H1 (cell line): Measurements from ENCODE around the gene SNAI1. TPM values are rescaled to one million over a fixed set of nuclear protein-coding genes. Genes with fewer than 3 reads are reported as not detected.

ENCODE experiments used
- CTCF ChIA-PET: fragments of 300-600 bp; sonication (Branson Sonifier 250); formaldehyde crosslinking; loops from one replicate; lab custom pipeline; 2021; ENCODE audit not compliant: partially characterized antibody; lab: Charles Lee
- POLR2A ChIA-PET: fragments of 300-600 bp; sonication (Branson Sonifier 250); formaldehyde crosslinking; loops from one replicate; lab custom pipeline; 2021; ENCODE audit warnings: inconsistent platforms; ENCODE audit not compliant: partially characterized antibody; lab: Charles Lee
- DNase-seq, 2 experiments: peaks; one replicate each; pipeline versions ENCODE4 v3.0.0 to v3.0.0-alpha.2; 2010 to 2022; ENCODE audit warnings: low spot score in 2 of 2, low read depth in 1 of 2, mixed read lengths in 1 of 2
- FAIRE-seq: peaks from 2 replicates; lab custom pipeline; 2011; peaks lifted over from hg19 to GRCh38; lab: Jason Lieb, UNC
- H2AFZ ChIP-seq: 2 replicates; pipeline ENCODE4 v1.8.1; 2012; ENCODE audit warnings: low read length, inconsistent platforms
- H2AK5ac ChIP-seq: 2 replicates; pipeline ENCODE4 v1.6.1; 2013; ENCODE audit warnings: low read depth, low read length
- H2BK120ac ChIP-seq: replicated peaks from 2 replicates; pipeline ENCODE3; 2013; ENCODE audit warnings: low read depth, low read length, inconsistent platforms
- H2BK12ac ChIP-seq: 2 replicates; pipeline ENCODE4 v1.6.1; 2013; ENCODE audit warnings: low read depth, low read length
- H2BK15ac ChIP-seq: 2 replicates; pipeline ENCODE4 v1.6.1; 2013; ENCODE audit warnings: low read length
- H2BK20ac ChIP-seq: 2 replicates; pipeline ENCODE4 v1.6.1; 2013; ENCODE audit warnings: low read length
- H2BK5ac ChIP-seq: 2 replicates; pipeline ENCODE4 v1.6.1; 2013; ENCODE audit warnings: low read depth, low read length
- H3K14ac ChIP-seq: 2 replicates; pipeline ENCODE4 v1.6.1; 2013; ENCODE audit warnings: inconsistent platforms; ENCODE audit not compliant: insufficient read length
- H3K18ac ChIP-seq: 2 replicates; pipeline ENCODE4 v1.6.1; 2013; ENCODE audit warnings: low read length; ENCODE audit errors: extremely low read depth
- H3K23ac ChIP-seq: 2 replicates; pipeline ENCODE4 v1.6.1; 2013; ENCODE audit warnings: inconsistent platforms; ENCODE audit not compliant: insufficient read length
- H3K23me2 ChIP-seq: 2 replicates; pipeline ENCODE4 v1.6.1; 2013; ENCODE audit warnings: low read depth, low read length
- H3K27ac ChIP-seq: 2 replicates; pipeline ENCODE4 v1.6.1; 2011; ENCODE audit warnings: low read depth, low read length, inconsistent platforms
- H3K27me3 ChIP-seq, 4 experiments: replicated peaks in 1 of 4; 1 replicate in 1 of 4; 2 replicates in 3 of 4; pipeline versions ENCODE4 v1.6.1 to v1.8.1; 2011 to 2013; ENCODE audit warnings: low read length in 3 of 4, mild to moderate bottlenecking in 3 of 4, inconsistent platforms in 2 of 4, mixed read lengths in 2 of 4, moderate library complexity in 1 of 4; ENCODE audit not compliant: control insufficient read depth in 3 of 4, insufficient read depth in 3 of 4; ENCODE audit errors: extremely low read depth in 1 of 4
- H3K36me3 ChIP-seq, 4 experiments: 2 replicates each; pipeline versions ENCODE4 v1.6.1 to v1.8.1; 2011 to 2013; ENCODE audit warnings: mild to moderate bottlenecking in 4 of 4, low read length in 3 of 4, moderate library complexity in 2 of 4, control low read depth in 1 of 4, inconsistent platforms in 1 of 4; ENCODE audit not compliant: insufficient read depth in 4 of 4, control insufficient read depth in 2 of 4
- H3K4ac ChIP-seq: replicated peaks from 2 replicates; pipeline ENCODE3; 2013; ENCODE audit warnings: low read length, low read depth, mixed read lengths, inconsistent platforms; ENCODE audit not compliant: insufficient read length
- H3K4me1 ChIP-seq, 4 experiments: replicated peaks in 1 of 4; 1 replicate in 1 of 4; 2 replicates in 3 of 4; pipeline versions ENCODE4 v1.6.1 to v1.8.1; 2011 to 2013; ENCODE audit warnings: low read length in 3 of 4, inconsistent platforms in 2 of 4, mixed read lengths in 1 of 4; ENCODE audit not compliant: insufficient read depth in 4 of 4, control insufficient read depth in 3 of 4
- H3K4me2 ChIP-seq, 2 experiments: 2 replicates each; pipeline versions ENCODE4 v1.6.1 to v1.8.1; 2011 to 2013; ENCODE audit warnings: low read depth in 2 of 2, low read length in 2 of 2, control low read depth in 1 of 2, inconsistent platforms in 1 of 2, mild to moderate bottlenecking in 1 of 2; ENCODE audit not compliant: insufficient read depth in 1 of 2
- H3K4me3 ChIP-seq, 4 experiments: fragments of 200-600, 300-600 bp in 1 of 4; sonication (generic), shearing (Covaris generic), sonication (Bioruptor Twin) in 1 of 4; 2 replicates each; pipeline versions ENCODE4 v1.5.1 to v1.8.1; 2011 to 2016; ENCODE audit warnings: low read length in 4 of 4, low read depth in 3 of 4, control low read depth in 2 of 4, inconsistent platforms in 2 of 4, mild to moderate bottlenecking in 2 of 4, mixed read lengths in 1 of 4, moderate library complexity in 1 of 4; ENCODE audit not compliant: insufficient read depth in 2 of 4; ENCODE audit errors: extremely low read depth in 1 of 4
- H3K56ac ChIP-seq: replicated peaks from 2 replicates; pipeline ENCODE3; 2013; ENCODE audit warnings: low read depth, mild to moderate bottlenecking, mixed read lengths, low read length, inconsistent platforms; ENCODE audit not compliant: insufficient read length
- H3K79me1 ChIP-seq: 2 replicates; pipeline ENCODE4 v1.6.1; 2013; ENCODE audit warnings: low read depth, low read length, control low read depth
- H3K79me2 ChIP-seq, 2 experiments: 2 replicates each; pipeline versions ENCODE4 v1.6.1 to v1.8.1; 2012 to 2013; ENCODE audit warnings: low read length in 2 of 2, mild to moderate bottlenecking in 2 of 2, inconsistent platforms in 1 of 2; ENCODE audit not compliant: insufficient read depth in 2 of 2, control insufficient read depth in 1 of 2
- H3K9ac ChIP-seq, 4 experiments: replicated peaks in 1 of 4; 1 replicate in 1 of 4; 2 replicates in 3 of 4; pipeline versions ENCODE4 v1.6.1 to v1.8.1; 2011 to 2013; ENCODE audit warnings: low read depth in 3 of 4, low read length in 3 of 4, control low read depth in 2 of 4, mild to moderate bottlenecking in 2 of 4, moderate library complexity in 2 of 4, inconsistent platforms in 1 of 4; ENCODE audit errors: extremely low read depth in 1 of 4
- H3K9me3 ChIP-seq, 2 experiments: 2 replicates each; pipeline versions ENCODE4 v1.6.1 to v1.8.1; 2012 to 2013; ENCODE audit warnings: mild to moderate bottlenecking in 2 of 2, moderate library complexity in 2 of 2, control low read depth in 1 of 2, inconsistent platforms in 1 of 2, low read depth in 1 of 2, low read length in 1 of 2, mixed read lengths in 1 of 2; ENCODE audit not compliant: insufficient read depth in 2 of 2
- H4K20me1 ChIP-seq, 2 experiments: replicated peaks in 1 of 2; 2 replicates each; pipeline versions ENCODE3 to v1.8.1; 2011 to 2013; ENCODE audit warnings: inconsistent platforms in 2 of 2, low read length in 2 of 2, mild to moderate bottlenecking in 1 of 2; ENCODE audit not compliant: insufficient read depth in 2 of 2, control insufficient read depth in 1 of 2
- H4K5ac ChIP-seq: 2 replicates; pipeline ENCODE4 v1.6.1; 2013; ENCODE audit warnings: low read length, low read depth, mixed read lengths, inconsistent platforms; ENCODE audit not compliant: insufficient read length
- H4K8ac ChIP-seq: 2 replicates; pipeline ENCODE4 v1.8.0; 2013; ENCODE audit warnings: mild to moderate bottlenecking, moderate library complexity, low read length, inconsistent platforms; ENCODE audit not compliant: insufficient read depth; ENCODE audit errors: extremely low read depth
- H4K91ac ChIP-seq: replicated peaks from 2 replicates; pipeline ENCODE3; 2013; ENCODE audit warnings: low read length, mixed read lengths, inconsistent platforms; ENCODE audit not compliant: insufficient read length
- CHD1 ChIP-seq: IDR thresholded peaks from 2 replicates; pipeline ENCODE4 v1.6.1; 2012; ENCODE audit warnings: low read depth, low read length, improper control_type of control experiment
- GABPA ChIP-seq: IDR thresholded peaks from 2 replicates; pipeline ENCODE4 v1.6.1; 2011; ENCODE audit warnings: mild to moderate bottlenecking, low read length, moderate library complexity, borderline replicate concordance; ENCODE audit not compliant: insufficient read depth
- MAFK ChIP-seq: IDR thresholded peaks from 2 replicates; pipeline ENCODE4 v1.6.1; 2012; ENCODE audit warnings: low read depth, mild to moderate bottlenecking, improper control_type of control experiment, low read length
- SP4 ChIP-seq: IDR thresholded peaks from 2 replicates; pipeline ENCODE4 v1.6.1; 2012; ENCODE audit warnings: low read length, inconsistent platforms
- WGBS, 2 experiments: shearing (Covaris generic) in 1 of 2; methylation state at CpG; one replicate each; pipeline versions ENCODE4 v1.1.6 to v1.1.7; 2013 to 2015; ENCODE audit warnings: low lambda C conversion rate in 2 of 2, mixed read lengths in 2 of 2, inconsistent platforms in 1 of 2, low coverage in 1 of 2, missing lambda C conversion rate in 1 of 2; ENCODE audit not compliant: insufficient replicate concordance in 2 of 2, insufficient coverage in 1 of 2, insufficient read length in 1 of 2; ENCODE audit errors: extremely low coverage in 1 of 2, missing lambda C conversion rate in 1 of 2; 5-methylcytosine and 5-hydroxymethylcytosine counted together
- polyA plus RNA-seq, 7 experiments: library from polyadenylated mRNA; depleted of rRNA in 3 of 7; stranded (reverse) in 5 of 7; unstranded in 2 of 7; fragments of >200 nt in 5 of 7; fragments of 200-250 nt in 2 of 7; gene quantifications; 1 replicate in 5 of 7; 2 replicates in 1 of 7; 4 replicates in 1 of 7; pipeline versions ENCODE4 v1.2.1 to v1.2.3, GENCODE V29; 2011 to 2013; ENCODE audit warnings: missing spikeins in 2 of 7, mixed read lengths in 2 of 7
- total RNA-seq: library from RNA; stranded (reverse); fragmentation: NEBNext Ultra II Directional; extraction: Animal tissue kit (Norgen Biotek cat#: 25700); gene quantifications from 2 replicates; pipeline ENCODE4 v1.2.1, GENCODE V29; 2021
- TF ChIP-seq, protein P1 (sequence below): IDR thresholded peaks from 2 replicates; pipeline ENCODE4 v1.6.1; 2012; ENCODE audit warnings: inconsistent platforms

SNAI1 gene
- total and polyA plus RNA-seq, 2 of the 8 experiments (the other 6 are each of a cell fraction or from before 2014, with no cell fraction given), result 6.5 to 8.0 TPM

DNA sequence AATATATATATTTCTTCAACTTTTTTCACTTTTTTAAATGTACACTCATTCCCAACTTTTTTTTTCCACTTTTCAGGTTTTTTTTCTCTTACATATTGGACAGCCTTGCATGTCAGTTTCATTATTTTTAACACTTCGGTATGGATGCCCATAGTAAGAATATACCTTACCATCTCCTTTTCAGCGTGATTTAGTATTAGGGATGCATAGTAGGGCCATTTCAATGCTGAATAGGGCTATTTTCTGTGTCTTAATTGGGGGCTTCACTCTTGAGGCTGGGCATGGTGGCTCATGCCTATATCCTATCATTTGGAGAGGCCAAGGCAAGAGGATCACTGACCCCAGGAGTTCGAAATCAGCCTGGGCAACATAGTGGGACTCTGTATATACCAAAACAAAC, 39.8 kb upstream of the SNAI1 start:
- H3K14ac ChIP-seq, result no peak overlapping the region
- H2BK5ac ChIP-seq, result no peak overlapping the region
- no peak overlapping the region for H4K5ac ChIP-seq
- peaks cover 0 to 7% (median 0%) of the 10 kb centered on the region in 4 experiments; a peak in 3 of 7 replicates for H3K4me1 ChIP-seq
- peaks cover 12 to 59% (median 21%) of the 10 kb centered on the region in 4 experiments; a peak in 7 of 8 replicates for H3K36me3 ChIP-seq
- no peak overlapping the region for H3K18ac ChIP-seq
- ChIA-PET CTCF (interaction anchor here (0.8 to 1.2 kb wide), 3 partner anchors 12 to 15 kb away, joined by 3 to 5 read pairs (median 3); no protein-coding TSS in a partner anchor), POLR2A (interaction anchor here (0.7 to 1.7 kb wide), 2 partner anchors 11 to 17 kb away, joined by 3 read pairs; no protein-coding TSS in a partner anchor)
- H3K23ac ChIP-seq, result no peak overlapping the region
- H3K9me3 ChIP-seq, result no peaks in the 10 kb centered on the region
- no peak overlapping the region for H2BK12ac ChIP-seq
- no peak overlapping the region for H3K4ac ChIP-seq
- FAIRE-seq (no peak), DNase-seq (no peak)
- H3K79me1 ChIP-seq, result peaks cover 18% of the 10 kb centered on the region
- peaks cover 10 to 61% of the 10 kb centered on the region in 2 experiments for H3K79me2 ChIP-seq
- H2BK15ac ChIP-seq, result no peak overlapping the region
- no peaks in the 10 kb centered on the region for H3K23me2 ChIP-seq
- no peak overlapping the region for H3K9ac ChIP-seq
- H3K4me3 ChIP-seq, result no peak overlapping the region
- H2BK120ac ChIP-seq, result no peak overlapping the region
- H3K27ac ChIP-seq, result no peak overlapping the region
- no peak overlapping the region for H3K56ac ChIP-seq
- 92% methylated on average over 3 of the region's 3 CpGs; no CpG with 5 or more reads in 1 of the 2 experiments for WGBS, 2 experiments
- no peak overlapping the region for H3K4me2 ChIP-seq
- no peak overlapping the region for H4K8ac ChIP-seq
- H2AFZ ChIP-seq, result no peak overlapping the region
- peaks cover 8 to 13% of the 10 kb centered on the region in 2 experiments for H4K20me1 ChIP-seq
- no peaks in the 10 kb centered on the region for H3K27me3 ChIP-seq
- no peak overlapping the region for H2BK20ac ChIP-seq
- H4K91ac ChIP-seq, result no peak overlapping the region
- H2AK5ac ChIP-seq, result no peak overlapping the region
- TF ChIP-seq SP4 (no peak), GABPA (no peak), CHD1 (no peak), MAFK (no peak)
- TF ChIP-seq, protein P1, sequence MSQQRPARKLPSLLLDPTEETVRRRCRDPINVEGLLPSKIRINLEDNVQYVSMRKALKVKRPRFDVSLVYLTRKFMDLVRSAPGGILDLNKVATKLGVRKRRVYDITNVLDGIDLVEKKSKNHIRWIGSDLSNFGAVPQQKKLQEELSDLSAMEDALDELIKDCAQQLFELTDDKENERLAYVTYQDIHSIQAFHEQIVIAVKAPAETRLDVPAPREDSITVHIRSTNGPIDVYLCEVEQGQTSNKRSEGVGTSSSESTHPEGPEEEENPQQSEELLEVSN, result no peak
